Measurements from ENCODE around the gene KIF2C.
"Not testable (repeated sequence)": the region's sequence is repeated elsewhere in the genome, so short reads cannot be mapped to it uniquely, and the experiment has no call there.

Gene KIF2C

DNA sequence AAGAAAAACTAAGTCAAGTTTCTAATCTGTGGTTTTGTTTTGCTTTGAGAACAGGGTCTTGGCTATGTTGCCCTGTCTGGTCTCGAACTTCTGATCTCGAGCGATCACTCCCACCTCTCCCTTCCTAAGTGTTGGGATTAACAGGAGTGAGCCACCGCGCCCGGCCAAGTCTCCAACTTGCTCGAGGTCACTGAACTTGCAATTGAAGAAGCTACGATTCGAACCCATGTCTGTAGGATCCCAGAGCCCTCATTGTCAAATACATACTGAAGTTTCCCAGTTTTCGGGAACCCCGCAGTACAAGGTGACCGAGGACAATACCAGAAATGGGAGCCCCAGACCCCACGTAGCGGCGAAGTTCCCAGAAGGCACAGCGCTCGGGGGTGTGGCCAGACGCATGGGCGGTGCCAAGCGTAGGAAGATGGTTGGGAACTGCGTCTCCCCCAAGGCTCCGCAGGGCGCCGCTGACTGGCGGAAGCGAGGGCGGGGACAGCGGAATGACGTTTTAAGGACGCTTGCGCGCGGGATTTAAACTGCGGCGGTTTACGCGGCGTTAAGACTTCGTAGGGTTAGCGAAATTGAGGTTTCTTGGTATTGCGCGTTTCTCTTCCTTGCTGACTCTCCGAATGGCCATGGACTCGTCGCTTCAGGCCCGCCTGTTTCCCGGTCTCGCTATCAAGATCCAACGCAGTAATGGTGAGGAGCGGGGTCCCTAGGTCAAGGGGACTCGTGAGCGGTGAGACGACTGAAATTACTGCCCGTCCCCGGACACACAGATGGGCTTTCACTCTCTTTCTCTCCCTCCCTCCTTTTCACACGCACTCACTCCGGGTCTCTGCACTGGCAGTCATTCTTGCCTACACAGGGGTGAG, at the start of gene KIF2C:
Gene KIF2C (plus strand): TSS at position 531 of the 872 bp plus-strand sequence. CDS start 96 bp downstream, at position 627.
- DNase-seq = peak; percentile 51 to 97 (median 91)

DNA sequence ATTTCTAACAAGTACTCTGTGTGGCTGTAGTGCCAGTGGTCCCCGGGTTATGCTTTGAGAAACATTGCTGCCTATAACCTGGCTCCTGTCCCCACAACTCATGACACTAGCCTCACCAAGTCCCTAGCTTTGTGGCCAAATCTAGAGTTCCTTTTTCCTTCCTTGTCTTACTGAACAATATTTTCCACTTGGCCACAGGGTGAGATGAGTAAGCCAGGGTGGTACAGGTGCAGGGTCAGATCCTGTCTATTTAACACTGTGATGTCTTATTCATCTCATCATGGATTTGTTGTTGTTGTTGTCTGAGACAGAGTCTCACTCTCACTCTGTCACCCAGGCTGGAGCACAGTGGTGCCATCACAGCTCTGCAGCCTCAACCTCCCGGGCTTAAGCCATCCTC, 46.5 kb upstream of the KIF2C start:
- no peak for DNase-seq

DNA sequence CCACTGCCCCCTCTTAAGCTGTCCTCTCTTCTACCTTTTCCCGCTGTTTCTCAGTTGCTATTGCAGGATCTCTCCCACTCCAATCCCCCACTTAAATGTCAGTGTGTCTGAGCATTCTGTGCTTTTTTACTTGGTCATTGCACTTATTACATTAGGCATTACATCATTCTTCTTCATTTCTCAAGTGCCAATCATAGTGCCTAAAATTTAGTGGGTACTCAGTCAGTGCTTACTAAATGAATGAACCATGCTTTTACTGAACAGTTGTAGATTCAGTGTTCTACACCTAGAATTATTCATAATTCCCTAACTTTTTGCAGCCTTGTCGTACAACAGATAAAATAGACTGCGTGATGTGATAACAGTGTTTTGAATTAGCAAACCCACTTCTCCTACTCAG, 45.7 kb upstream of the KIF2C start:
- DNase-seq = no peak

DNA sequence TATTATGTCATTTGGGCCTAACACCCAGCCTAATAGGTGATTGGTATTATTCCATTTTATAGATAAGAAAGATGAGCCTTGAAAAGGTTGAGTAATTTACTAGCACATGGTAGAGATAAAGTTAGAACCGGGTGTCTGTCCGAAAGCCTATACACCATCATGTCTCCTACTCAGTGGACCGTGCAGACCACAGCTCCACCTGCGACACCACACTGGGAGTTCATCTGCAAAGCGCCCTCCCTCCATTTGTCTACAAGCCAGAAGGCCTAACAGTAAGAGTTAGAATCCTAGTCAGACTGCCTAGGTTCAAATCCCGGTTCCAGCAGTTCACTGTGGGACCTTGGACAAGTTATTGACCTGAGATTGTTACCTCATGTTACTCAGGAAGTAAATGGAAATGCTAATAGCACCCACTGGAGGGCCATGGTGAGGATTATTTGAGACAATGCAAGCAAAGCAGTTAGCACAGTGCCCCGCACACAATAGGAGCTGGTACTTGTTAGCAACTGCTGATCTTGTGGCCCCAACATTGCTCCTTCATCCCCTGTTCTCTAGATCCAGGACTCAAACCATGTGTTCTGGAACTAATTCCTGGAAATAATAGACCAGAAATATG, 44.7 kb upstream of the KIF2C start:
- DNase-seq = no peak

DNA sequence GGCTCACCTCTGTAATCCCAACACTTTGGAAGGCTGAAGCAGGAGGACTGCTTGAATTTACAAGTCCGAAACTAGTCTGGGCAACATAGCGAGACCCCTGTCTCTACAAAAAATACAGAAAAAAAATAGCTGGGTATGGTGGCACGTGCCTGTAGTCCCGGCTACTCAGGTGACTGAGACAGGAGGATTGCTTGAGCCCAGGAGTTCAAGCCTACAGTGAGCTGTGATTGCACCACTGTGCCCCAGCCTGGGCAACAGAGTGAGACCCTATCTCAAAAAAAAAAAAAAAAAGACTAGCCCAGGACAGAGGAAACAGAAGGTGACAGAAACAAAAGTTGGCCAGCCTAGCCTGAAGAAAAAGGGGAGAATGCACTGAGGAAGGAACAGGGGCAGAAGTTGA, 44.0 kb upstream of the KIF2C start:
- DNase-seq = no peak

DNA sequence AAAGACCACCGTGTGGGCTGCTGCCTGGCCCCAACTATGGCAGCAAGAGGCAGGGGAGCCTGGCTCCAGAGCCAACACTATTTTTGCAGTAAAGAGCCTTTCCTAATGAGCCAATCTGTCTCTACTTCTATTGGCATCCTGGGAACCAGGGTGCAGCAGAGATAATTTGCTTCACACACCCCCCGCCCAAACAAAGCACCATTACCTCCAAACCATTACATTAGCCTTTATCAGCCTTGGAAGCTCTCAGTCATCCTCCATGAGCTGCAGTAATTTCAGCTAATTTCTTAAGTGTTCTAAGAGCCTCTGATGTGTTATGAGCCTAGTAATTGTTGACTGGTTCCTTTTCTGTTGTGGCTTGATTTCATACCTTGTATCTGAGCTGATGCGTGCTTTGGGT, 43.5 kb upstream of the KIF2C start:
- DNase-seq = no peak

DNA sequence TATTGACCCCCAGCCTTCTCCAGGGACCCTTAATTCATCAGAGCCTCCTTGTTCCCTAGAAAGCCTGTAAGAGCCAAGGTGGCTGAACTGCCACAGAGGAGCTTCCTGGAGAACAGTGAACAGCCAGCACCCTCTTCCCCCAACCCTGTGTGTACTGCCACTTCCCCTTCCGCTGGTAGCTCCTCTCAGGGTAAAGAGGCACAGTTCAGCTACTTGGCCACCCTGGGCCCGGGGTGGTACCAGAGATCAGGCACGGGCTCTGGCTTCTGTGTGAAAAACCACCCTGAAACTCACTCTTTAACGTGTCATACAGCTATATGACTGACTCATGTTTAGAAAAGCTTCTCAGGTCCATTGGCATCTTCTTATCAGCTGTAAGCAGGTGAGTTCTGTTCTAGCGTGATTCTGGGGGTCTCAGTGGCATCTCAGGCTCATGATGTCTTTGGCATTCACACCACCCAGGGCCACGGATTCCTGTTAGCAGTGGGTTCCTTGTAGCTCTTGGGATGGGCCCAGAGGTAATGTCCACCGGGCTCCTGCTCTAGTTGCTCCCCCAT, 42.8 kb upstream of the KIF2C start:
- peak in 1 of 56 donors; percentile 9 for DNase-seq

DNA sequence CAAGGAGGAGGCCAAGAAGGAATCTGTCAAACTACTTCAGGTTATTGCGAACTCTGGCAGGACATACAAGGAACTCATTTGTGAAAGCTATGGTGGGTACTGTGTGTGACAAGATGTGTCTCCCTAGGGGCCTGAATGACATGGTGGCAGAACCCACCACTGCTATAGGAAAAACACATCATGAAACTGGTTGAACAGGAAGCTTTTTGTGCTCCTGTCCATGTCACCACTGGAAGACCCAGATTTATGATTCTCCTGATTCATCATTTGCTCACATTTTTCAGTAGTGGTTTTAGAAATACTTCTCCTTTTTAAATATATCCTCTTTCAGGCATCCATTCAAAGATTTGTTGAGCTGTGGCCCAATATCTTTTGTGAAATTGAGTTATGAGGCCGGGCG, 41.5 kb upstream of the KIF2C start:
- DNase-seq = no peak

DNA sequence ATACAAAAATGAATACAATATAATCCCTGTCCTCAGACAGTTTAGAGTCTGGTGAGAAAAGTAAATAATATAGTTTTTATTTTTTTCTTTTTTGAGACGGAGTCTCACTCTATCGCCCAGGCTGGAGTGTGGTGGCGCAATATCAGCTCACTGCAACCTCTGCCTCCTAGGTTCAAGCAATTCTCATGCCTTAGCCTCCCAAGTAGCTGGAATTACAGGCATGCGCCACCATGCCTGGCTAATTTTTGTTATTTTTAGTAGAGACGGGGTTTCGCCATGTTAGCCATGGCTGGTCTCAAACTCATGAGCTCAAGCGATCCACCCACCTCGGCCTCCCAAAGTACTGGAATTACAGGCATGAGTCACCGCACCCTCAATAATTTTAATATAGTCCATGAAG, 40.3 kb upstream of the KIF2C start:
- DNase-seq = not testable (repeated sequence)

DNA sequence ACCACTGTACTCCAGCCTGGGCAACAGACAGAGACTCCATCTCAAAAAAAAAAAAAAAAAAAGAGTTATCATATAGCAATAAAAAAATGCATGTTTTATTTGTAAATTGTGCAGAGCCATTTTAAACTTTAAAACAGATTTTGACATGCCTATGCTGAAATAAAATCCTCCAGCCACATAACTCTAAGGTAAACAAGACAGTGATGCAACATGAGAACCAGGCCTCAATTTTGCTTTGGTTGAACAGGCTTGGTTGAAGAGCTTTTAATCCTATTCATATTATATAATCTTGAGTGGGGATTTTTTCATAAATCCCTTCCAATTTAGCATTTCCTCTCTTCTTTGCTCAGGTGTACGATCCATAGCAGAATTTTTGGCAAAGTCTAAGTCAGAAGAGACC, 39.1 kb upstream of the KIF2C start:
- DNase-seq = no peak

DNA sequence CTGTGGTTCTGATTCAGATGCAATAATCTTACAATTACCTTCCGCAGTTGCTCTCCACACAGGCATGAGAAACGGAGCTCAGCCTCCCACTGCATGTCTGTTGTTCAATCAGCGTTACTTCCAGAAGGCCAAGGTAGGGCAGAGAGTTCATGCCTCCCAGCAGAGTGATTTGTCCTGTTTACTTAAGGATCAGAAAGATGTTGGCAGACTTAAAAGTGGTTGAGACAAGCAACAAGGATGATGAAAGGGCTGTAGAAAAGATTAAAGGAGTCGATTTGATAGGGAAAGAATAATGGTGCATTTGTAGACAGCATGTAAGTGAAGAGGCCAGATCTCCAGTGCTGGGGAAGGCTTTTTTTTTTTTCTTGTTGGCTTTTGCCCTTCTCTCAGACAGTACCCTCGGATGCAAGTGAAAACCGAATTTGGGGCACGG, 38.5 kb upstream of the KIF2C start:
- no peak for DNase-seq

DNA sequence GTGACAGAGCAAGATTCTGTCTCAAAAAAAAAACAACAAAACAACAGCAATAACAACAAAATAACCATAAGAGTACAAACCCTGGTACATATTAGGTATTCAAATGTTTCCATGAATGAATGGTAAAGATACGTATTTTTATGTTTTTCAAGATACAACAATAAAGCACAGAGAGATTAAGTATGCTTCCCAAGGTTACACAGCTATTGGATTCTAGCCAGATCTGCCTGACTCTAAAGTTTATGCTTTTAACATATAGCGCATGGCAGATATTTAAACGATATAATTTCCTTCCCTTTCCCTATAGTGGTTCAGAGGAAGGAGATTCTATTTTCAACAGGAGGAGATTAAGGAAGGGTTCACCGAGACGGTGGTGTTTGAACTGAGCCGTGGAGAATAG, 34.2 kb upstream of the KIF2C start:
- DNase-seq = no peak

DNA sequence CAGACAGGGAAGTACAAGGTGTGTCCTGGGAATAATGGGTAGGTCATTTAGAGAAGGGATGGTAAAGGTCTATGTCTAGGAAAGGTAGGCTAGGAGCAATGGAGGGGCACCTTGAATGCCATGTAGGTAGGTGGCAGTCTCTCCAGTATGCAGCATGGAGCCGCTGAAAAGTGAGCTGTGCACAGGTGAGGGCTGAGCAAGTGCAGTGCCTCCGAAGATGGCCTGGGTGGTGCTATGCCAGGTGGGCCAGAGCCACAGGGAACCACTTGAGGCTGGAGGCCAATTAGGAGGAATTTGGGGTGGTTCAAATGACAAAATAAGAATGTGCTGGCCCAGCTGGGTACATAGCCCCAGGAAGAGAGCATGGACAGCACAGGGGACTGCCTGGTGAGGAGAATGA, 33.7 kb upstream of the KIF2C start:
- no peak for DNase-seq

DNA sequence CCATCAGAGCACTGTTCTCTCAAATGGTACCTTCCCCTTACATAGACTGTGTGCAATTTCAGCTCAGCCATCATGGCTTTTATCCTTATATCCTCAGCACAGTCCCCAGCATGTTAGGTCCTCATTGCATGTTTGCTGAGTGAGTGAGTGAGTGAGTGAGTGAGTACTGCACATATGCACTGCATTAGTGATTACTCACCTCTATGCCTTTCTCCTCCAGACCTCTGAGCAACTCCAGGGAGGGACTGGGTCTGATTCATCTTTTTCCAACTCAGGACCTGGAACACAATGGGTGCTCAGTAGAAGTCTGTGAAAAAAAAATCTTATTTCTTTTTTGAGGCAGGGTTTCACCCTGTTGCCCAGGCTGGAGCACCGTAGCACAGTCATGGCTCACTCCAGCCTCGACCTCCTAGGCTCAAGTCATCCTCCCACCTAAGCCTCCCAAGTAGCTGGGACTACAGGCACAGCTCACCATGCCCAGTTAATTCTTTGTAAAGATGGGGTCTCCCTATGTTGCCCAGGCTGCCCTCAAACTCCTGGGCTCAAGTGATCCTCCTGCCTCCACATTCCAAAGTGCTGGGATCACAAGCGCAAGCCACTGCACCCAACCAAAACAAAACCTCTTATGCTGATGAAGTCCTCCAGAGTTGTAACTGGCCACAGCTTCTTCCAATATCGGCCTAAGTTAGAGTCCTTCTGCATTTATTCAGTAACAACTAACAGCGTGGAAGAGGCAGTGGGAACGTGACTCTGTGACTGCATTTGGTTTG, 32.3 kb upstream of the KIF2C start:
- no peak for DNase-seq

DNA sequence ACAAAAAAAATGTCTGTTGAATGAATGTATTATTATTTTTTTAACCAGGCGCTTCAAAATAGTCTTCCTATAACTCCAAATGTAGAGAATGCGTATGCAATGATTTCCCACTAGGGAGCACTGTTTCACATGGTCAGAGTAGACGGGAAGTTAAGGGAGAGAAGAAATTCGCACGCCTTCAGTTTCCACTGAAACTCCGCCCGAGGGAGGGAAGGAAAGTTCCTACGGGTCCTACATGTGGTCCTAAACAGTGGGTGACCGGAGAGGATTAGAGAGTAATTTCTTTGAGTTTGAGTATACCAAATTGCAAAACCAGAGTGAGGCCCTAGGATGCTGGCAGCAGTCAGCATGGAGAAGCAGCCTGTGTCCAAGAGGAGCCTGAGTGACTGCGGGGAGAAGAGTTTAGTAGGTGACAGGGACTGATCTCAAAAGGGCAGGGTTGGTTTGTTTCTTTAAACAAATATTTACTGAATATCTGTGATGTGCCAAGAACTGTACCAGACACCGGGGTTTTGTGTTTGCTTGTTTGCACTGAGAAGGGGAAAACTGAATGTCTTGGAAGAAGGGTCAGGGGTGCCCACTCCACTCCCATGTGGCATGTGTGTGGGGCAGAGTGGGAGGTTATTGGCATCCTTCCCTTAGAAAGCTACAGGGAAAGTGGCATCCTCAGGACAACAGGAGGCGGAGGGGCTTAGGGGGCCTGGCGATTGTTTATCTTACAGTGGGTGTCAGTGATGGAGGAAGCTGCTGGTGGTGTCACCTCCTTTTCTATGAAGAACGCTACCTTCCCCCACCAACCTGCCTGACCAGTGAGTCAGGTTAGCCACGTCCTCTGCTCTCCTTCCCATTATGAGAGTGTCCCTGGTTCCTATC, 31.4 kb upstream of the KIF2C start:
- DNase-seq = peak in 4 of 56 donors; percentile 6 to 51 (median 16)

DNA sequence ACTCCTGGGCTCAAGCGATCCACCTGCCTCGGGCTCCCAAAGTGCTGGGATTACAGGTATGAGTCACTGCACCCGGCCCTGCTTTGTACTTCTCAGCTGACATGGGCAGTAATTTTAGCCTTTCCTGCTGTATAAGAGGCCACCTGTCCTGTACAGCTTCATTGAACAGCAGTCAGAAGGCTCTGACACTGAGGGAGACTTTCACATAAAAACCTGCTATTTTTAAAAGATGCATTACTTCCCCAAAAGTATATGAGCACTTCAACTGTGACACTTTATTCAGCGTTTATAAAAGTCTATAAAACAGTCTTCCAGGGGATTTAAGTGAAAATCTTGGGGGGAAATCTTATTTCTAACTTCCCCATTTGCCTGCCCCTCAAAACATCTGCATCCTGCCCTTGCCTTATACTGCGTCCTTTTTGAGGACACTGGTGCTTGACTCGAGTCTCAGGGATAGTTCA, 26.3 kb upstream of the KIF2C start:
- DNase-seq = no peak

DNA sequence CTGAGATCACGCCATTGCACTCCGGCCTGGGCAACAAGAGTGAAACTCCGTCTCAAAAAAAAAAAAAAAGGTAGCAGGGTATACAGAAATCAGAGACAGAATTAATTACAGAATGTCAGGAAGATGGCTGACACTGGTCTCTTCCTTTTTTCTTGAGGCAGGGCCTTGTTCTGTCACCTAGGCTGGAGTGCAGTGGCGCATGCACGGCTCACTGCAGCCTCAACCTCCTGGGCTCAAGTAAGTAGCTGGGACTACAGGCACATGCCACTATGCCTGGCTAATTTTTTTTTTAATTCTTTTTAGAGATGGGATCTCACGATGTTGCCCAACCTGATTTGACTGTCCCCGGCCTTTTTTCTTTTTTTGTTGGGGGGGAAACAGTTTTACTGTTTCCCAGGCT, 25.1 kb upstream of the KIF2C start:
- DNase-seq = no peak

DNA sequence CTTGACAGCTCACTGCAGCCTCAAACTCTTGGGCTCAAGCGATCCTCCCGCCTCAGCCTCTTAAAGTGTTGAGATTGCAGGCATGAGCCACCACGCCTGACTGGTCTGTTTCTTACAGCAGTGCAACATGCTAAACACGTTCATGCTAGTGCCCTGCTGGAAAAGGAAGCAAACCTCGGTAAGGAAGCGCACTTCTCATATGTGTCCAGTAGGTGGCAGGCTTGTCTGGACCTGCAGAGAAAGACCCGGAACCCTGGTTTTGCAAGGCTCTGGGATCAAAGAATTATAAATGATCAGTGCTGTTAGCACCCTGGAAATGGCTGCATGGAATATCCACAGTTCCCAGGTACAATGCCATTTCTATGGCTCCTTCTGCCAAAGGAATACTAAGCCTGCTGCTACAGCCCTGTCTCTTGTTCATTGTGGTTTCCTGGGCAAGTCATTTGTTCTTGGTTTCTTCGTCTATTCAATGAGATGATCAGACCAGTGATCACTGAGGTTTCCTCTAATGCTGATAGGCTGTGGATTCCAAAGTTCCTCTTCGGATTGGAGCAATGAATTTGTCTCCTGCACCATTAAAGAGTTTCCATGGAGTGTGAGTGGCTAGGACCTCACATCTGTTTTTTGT, 24.6 kb upstream of the KIF2C start:
- peak in 46 of 56 donors; percentile 6 to 82 (median 38) for DNase-seq

DNA sequence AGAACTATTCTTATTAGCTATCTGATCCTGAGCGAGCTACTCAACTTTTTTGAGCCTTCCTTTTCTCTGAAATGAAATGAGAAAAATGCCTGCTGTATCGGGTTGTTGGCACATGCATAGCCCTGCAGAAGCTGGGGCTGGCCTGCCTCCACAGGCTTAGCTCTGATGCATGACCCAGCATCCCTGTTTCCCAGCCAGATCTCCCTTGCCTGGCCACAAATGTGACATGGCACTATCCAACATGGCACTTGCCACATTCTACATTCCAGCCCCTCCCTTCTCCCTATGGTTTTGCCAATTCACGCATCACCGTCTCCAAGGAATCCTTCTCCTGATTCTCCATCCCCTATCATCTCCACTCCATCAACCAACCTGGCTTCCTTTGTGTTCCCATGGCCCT, 22.5 kb upstream of the KIF2C start:
- DNase-seq = no peak

DNA sequence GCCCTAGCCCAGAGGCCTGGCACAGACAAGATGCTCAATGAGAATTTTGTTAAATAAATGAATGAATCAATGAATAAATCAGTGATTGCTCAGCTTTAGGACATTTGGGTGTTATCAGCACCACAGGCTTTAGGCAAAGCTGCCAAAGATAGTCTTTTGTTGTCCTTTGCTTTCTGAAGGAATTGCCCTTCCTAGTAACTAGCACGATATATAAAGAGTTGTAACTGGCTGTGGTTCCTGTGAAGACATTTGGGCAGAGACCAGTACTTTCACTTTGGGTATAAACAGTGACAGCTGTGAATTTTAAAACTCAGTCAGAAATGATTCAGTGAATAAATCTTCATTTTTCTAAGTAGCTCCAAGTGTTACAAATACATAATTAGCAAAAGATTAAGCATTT, 22.0 kb upstream of the KIF2C start:
- no peak for DNase-seq
